MM.1S (cell line): ENCODE measurements around the gene STS.

ENCODE experiments used
- DNase-seq: peaks from one replicate; pipeline ENCODE4 v3.0.0-alpha.2; 2015
- H2AFZ ChIP-seq: fragments of 300-600 bp; sonication (generic); 2 replicates; pipeline ENCODE4 v1.6.0; 2016; ENCODE audit warnings: antibody characterized with exemption, low read length
- H3F3A ChIP-seq: fragments of 300-600 bp; sonication (generic); 2 replicates; pipeline ENCODE4 v1.6.1; 2016; ENCODE audit warnings: mild to moderate bottlenecking, antibody characterized with exemption, low read length, moderate library complexity, mixed read lengths; ENCODE audit not compliant: insufficient read depth
- H3K27ac ChIP-seq: fragments of 300-600 bp; sonication (generic); 2 replicates; pipeline ENCODE4 v1.5.1; 2016; ENCODE audit warnings: mild to moderate bottlenecking, low read length
- H3K27me3 ChIP-seq: fragments of 300-600 bp; sonication (generic); replicated peaks from 2 replicates; pipeline ENCODE4 v1.6.0; 2016; ENCODE audit warnings: low read length; ENCODE audit not compliant: insufficient read depth
- H3K36me3 ChIP-seq: fragments of 300-600 bp; sonication (generic); replicated peaks from 2 replicates; pipeline ENCODE4 v1.6.1; 2016; ENCODE audit warnings: mild to moderate bottlenecking, low read length, mixed read lengths; ENCODE audit not compliant: insufficient read depth
- H3K4me1 ChIP-seq: fragments of 300-600 bp; sonication (generic); 2 replicates; pipeline ENCODE4 v1.6.1; 2016; ENCODE audit warnings: low read length, mixed read lengths
- H3K4me2 ChIP-seq: fragments of 300-600 bp; sonication (generic); 2 replicates; pipeline ENCODE4 v1.6.0; 2016; ENCODE audit warnings: low read depth, low read length
- H3K4me3 ChIP-seq: fragments of 300-600 bp; sonication (generic); 2 replicates; pipeline ENCODE4 v1.5.1; 2016; ENCODE audit warnings: low read length, mixed read lengths
- H3K79me2 ChIP-seq: fragments of 300-600 bp; sonication (generic); 2 replicates; pipeline ENCODE4 v1.6.1; 2016; ENCODE audit warnings: mixed run types, low read length, mixed read lengths
- H3K9ac ChIP-seq: fragments of 300-600 bp; sonication (generic); 2 replicates; pipeline ENCODE4 v1.6.1; 2016; ENCODE audit warnings: low read length, mixed read lengths
- H3K9me2 ChIP-seq: fragments of 300-600 bp; sonication (generic); replicated peaks from 2 replicates; pipeline ENCODE4 v1.6.1; 2016; ENCODE audit warnings: mild to moderate bottlenecking, low read length, mixed read lengths; ENCODE audit not compliant: insufficient read depth
- H3K9me3 ChIP-seq: fragments of 300-600 bp; sonication (generic); replicated peaks from 2 replicates; pipeline ENCODE4 v1.6.1; 2016; ENCODE audit warnings: mild to moderate bottlenecking, low read length, mixed read lengths; ENCODE audit not compliant: insufficient read depth
- H4K20me1 ChIP-seq: fragments of 300-600 bp; sonication (generic); 2 replicates; pipeline ENCODE4 v1.6.1; 2016; ENCODE audit warnings: mild to moderate bottlenecking, low read length, moderate library complexity, mixed read lengths; ENCODE audit not compliant: insufficient read depth
- EZH2 ChIP-seq: fragments of 300-600 bp; sonication (generic); optimal IDR thresholded peaks from 2 replicates; pipeline ENCODE3; 2017; ENCODE audit warnings: low read depth, mild to moderate bottlenecking, antibody characterized with exemption, low read length, mixed read lengths
- EZH2phosphoT487 ChIP-seq: fragments of 300-600 bp; sonication (generic); IDR thresholded peaks from 2 replicates; pipeline ENCODE4 v1.6.1; 2018; ENCODE audit warnings: antibody characterized with exemption, low read length
- TF ChIP-seq, protein P1 (sequence below): fragments of 300-600 bp; sonication (generic); IDR thresholded peaks from 2 replicates; pipeline ENCODE4 v1.5.1; 2016; ENCODE audit warnings: antibody characterized with exemption, low read length, mixed read lengths

The STS gene

DNA sequence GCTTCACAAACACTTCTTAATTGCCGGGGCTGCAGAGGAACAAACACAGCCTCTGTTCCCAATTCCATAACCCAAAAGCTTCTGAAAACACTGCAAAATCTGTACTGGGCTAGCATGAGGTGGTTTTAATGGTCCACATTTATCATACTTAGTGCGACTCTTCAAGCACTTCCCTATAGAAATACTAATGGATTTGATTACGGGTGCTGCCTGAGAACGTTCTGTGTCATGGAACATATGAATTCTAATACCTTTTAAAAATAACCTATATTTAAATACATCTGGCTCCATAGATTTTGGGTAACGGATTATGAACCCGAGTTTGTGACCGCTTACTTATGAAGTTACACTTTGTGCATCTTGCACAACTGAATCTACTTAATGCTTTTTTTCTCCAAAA lies 35.4 kb upstream of the STS start:
- Histone ChIP-seq H3K79me2 (no peaks in the 10 kb centered on the region), H3K4me2 (no peak overlapping the region), H3K4me1 (peaks cover 14% of the 10 kb centered on the region; the same call in 1 of the 2 replicates), H3K27me3 (no peaks in the 10 kb centered on the region), H3K36me3 (no peaks in the 10 kb centered on the region), H3K9me3 (no peaks in the 10 kb centered on the region), H2AFZ (no peak overlapping the region), H4K20me1 (no peaks in the 10 kb centered on the region), H3K4me3 (no peak overlapping the region), H3K9ac (no peak overlapping the region), H3K9me2 (no peaks in the 10 kb centered on the region), H3K27ac (no peak overlapping the region), H3F3A (no peaks in the 10 kb centered on the region)
- TF ChIP-seq EZH2 = no peak
- no peak for TF ChIP-seq EZH2phosphoT487
- TF ChIP-seq, protein P1, sequence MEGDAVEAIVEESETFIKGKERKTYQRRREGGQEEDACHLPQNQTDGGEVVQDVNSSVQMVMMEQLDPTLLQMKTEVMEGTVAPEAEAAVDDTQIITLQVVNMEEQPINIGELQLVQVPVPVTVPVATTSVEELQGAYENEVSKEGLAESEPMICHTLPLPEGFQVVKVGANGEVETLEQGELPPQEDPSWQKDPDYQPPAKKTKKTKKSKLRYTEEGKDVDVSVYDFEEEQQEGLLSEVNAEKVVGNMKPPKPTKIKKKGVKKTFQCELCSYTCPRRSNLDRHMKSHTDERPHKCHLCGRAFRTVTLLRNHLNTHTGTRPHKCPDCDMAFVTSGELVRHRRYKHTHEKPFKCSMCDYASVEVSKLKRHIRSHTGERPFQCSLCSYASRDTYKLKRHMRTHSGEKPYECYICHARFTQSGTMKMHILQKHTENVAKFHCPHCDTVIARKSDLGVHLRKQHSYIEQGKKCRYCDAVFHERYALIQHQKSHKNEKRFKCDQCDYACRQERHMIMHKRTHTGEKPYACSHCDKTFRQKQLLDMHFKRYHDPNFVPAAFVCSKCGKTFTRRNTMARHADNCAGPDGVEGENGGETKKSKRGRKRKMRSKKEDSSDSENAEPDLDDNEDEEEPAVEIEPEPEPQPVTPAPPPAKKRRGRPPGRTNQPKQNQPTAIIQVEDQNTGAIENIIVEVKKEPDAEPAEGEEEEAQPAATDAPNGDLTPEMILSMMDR = no peak
- DNase-seq = no peak

DNA sequence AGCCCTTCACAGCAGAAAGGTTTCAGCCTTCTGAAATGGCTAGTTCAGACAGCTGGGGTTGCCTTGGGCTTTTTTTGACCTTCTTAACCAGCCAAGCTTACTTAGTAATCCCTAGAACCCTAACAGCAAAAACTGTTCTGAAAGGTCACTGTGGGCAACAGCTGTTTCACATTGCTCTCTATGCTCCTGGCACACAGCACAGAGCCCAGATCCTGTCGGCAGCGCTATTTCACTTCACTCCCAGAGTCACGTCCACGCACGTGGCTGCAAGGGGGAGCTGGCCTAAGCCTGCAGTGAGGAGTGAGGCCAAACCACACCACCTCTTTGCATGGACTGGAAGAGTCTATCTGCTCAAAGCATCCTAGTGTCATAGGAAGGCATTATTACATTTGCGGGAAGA lies 32.0 kb upstream of the STS start:
- Histone ChIP-seq H3K27me3 (no peaks in the 10 kb centered on the region), H3K79me2 (peaks cover 10% of the 10 kb centered on the region), H3K4me1 (peaks cover 17% of the 10 kb centered on the region), H2AFZ (no peak overlapping the region), H4K20me1 (no peaks in the 10 kb centered on the region), H3K4me3 (no peak overlapping the region), H3K9me2 (no peaks in the 10 kb centered on the region), H3K9me3 (no peaks in the 10 kb centered on the region), H3K27ac (no peak overlapping the region), H3K9ac (no peak overlapping the region), H3K36me3 (no peaks in the 10 kb centered on the region), H3F3A (0 out of 2 replicates have a peak, but pooled peaks cover 2% of the 10 kb centered on the region), H3K4me2 (no peak overlapping the region)
- TF ChIP-seq EZH2 = no peak
- no peak for TF ChIP-seq EZH2phosphoT487
- TF ChIP-seq, protein P1 = no peak
- DNase-seq = no peak

DNA sequence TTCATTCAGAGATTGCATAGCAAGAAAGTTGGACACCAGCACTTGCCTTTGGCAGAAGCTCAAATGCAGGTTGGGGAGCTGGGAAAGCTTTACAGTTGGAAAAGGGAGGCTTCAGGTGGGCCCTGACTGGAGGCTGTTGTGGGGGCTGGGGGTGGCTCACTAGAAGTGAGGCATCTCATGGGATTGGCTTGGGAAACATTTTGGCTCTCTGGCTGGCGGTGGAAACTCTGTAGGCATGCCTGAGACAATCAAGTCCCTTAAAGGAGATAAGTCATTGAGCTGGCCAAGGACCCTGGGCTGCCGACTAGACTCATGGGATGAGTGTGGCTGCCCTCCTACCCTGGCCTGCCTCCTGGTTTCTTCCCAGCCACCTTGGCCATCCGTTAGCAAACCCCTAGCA lies 31.4 kb upstream of the STS start:
- Histone ChIP-seq H3K4me3 (no peak overlapping the region), H3K36me3 (no peaks in the 10 kb centered on the region), H3K79me2 (peaks cover 12% of the 10 kb centered on the region), H3K27me3 (no peaks in the 10 kb centered on the region), H3K4me1 (peaks cover 14% of the 10 kb centered on the region), H3K4me2 (no peak overlapping the region), H4K20me1 (no peaks in the 10 kb centered on the region), H3K9ac (no peak overlapping the region), H3K27ac (no peak overlapping the region), H3K9me3 (no peaks in the 10 kb centered on the region), H3K9me2 (no peaks in the 10 kb centered on the region), H2AFZ (no peak overlapping the region), H3F3A (0 out of 2 replicates have a peak, but pooled peaks cover 2% of the 10 kb centered on the region)
- TF ChIP-seq, protein P1 = no peak
- TF ChIP-seq EZH2phosphoT487 (no peak), EZH2 (no peak)
- DNase-seq = no peak
